Keratinocyte (primary cell): Measurements from ENCODE around the gene SLC7A4. TPM values are rescaled to one million over a fixed set of nuclear protein-coding genes. Genes with fewer than 3 reads are reported as not detected.

ENCODE experiments used
- DNase-seq: peaks from one replicate; pipeline ENCODE4 v3.0.0-alpha.2; 2011; ENCODE audit warnings: low read depth, missing footprints, low spot score
- FAIRE-seq: peaks from 2 replicates; lab custom pipeline; 2011; peaks lifted over from hg19 to GRCh38; lab: Jason Lieb, UNC
- H2AFZ ChIP-seq: 2 replicates; pipeline ENCODE4 v1.6.0; 2012; ENCODE audit warnings: low read length, control low read depth, inconsistent platforms; ENCODE audit not compliant: control insufficient read depth
- H3K27ac ChIP-seq: 2 replicates; pipeline ENCODE4 v1.5.1; 2011; ENCODE audit warnings: low read length; ENCODE audit not compliant: control insufficient read depth, insufficient read depth
- H3K27me3 ChIP-seq: 3 replicates; pipeline ENCODE4 v1.6.0; 2011; ENCODE audit warnings: low read length; ENCODE audit not compliant: control insufficient read depth, insufficient read depth; ENCODE audit errors: extremely low read depth
- H3K36me3 ChIP-seq, 2 experiments: 2 replicates in 1 of 2; 3 replicates in 1 of 2; pipeline ENCODE4 v1.5.1; 2011; ENCODE audit warnings: low read length in 2 of 2, mild to moderate bottlenecking in 1 of 2; ENCODE audit not compliant: control insufficient read depth in 2 of 2, insufficient read depth in 2 of 2; ENCODE audit errors: extremely low read depth in 1 of 2
- H3K4me1 ChIP-seq: 3 replicates; pipeline ENCODE4 v1.5.1; 2011; ENCODE audit warnings: low read length; ENCODE audit not compliant: control insufficient read depth, insufficient read depth; ENCODE audit errors: extremely low read depth
- H3K4me2 ChIP-seq: 3 replicates; pipeline ENCODE4 v1.6.0; 2011; ENCODE audit warnings: low read depth, low read length; ENCODE audit not compliant: control insufficient read depth, insufficient read depth; ENCODE audit errors: extremely low read depth
- H3K4me3 ChIP-seq, 3 experiments: fragments of 200-600 bp in 1 of 3; sonication (generic) in 1 of 3; 2 replicates in 2 of 3; 3 replicates in 1 of 3; pipeline ENCODE4 v1.5.1; 2011 to 2016; ENCODE audit warnings: low read length in 3 of 3, mild to moderate bottlenecking in 3 of 3, control low read depth in 2 of 3, inconsistent platforms in 1 of 3, low read depth in 1 of 3, mixed read lengths in 1 of 3, mixed run types in 1 of 3, moderate library complexity in 1 of 3; ENCODE audit not compliant: control insufficient read depth in 2 of 3, insufficient read depth in 2 of 3; ENCODE audit errors: extremely low read depth in 1 of 3
- H3K79me2 ChIP-seq: 2 replicates; pipeline ENCODE4 v1.6.0; 2012; ENCODE audit warnings: low read length; ENCODE audit not compliant: control insufficient read depth, insufficient read depth
- H3K9ac ChIP-seq: 3 replicates; pipeline ENCODE4 v1.6.0; 2011; ENCODE audit warnings: low read length; ENCODE audit not compliant: control insufficient read depth, insufficient read depth; ENCODE audit errors: extremely low read depth
- H3K9me1 ChIP-seq: 3 replicates; pipeline ENCODE4 v1.6.0; 2011; ENCODE audit warnings: low read length; ENCODE audit not compliant: control insufficient read depth, insufficient read depth; ENCODE audit errors: extremely low read depth
- H3K9me3 ChIP-seq: 2 replicates; pipeline ENCODE4 v1.5.1; 2012; ENCODE audit warnings: low read depth, low read length; ENCODE audit not compliant: control insufficient read depth
- H4K20me1 ChIP-seq: 3 replicates; pipeline ENCODE4 v1.6.0; 2011; ENCODE audit warnings: low read length; ENCODE audit not compliant: control insufficient read depth, insufficient read depth; ENCODE audit errors: extremely low read depth
- EZH2 ChIP-seq: IDR thresholded peaks from one replicate; pipeline ENCODE4 v1.6.1; 2012; ENCODE audit warnings: inconsistent platforms, mild to moderate bottlenecking, low read length, moderate library complexity
- dilution Hi-C: fragments of 300-500 bp; cut with MboI; formaldehyde crosslinking; loops from one replicate; pipeline ENCODE4 v1.7.0; 2020; ENCODE audit warnings: low sequenced_read_pairs; ENCODE audit not compliant: extremely low pct_ligation_motif_present
- polyA plus RNA-seq, 5 experiments: library from polyadenylated mRNA; depleted of rRNA in 3 of 5; stranded (reverse) in 3 of 5; stranded (forward) in 1 of 5; unstranded in 1 of 5; fragments of >200 nt; gene quantifications; 1 replicate in 1 of 5; 2 replicates in 3 of 5; 3 replicates in 1 of 5; pipeline versions ENCODE4 v1.2.1 to v1.2.3, GENCODE V29; 2011 to 2012; ENCODE audit warnings: missing spikeins in 2 of 5, low read depth in 1 of 5, low replicate concordance in 1 of 5
- small RNA-seq, 3 experiments: library from RNA; depleted of rRNA; stranded (forward); fragments of <200 nt; gene quantifications; one replicate each; pipeline ENCODE3, GENCODE V24; 2012; ENCODE audit warnings: low read depth in 3 of 3, low replicate concordance in 1 of 3; ENCODE audit not compliant: insufficient read length in 3 of 3
- TF ChIP-seq, protein P1 (sequence below), 3 experiments: IDR thresholded peaks in 1 of 3; conservative IDR thresholded peaks in 1 of 3; optimal IDR thresholded peaks in 1 of 3; 2 replicates in 2 of 3; 3 replicates in 1 of 3; pipeline versions ENCODE3 to v1.5.1; 2011; ENCODE audit warnings: low read length in 3 of 3, mild to moderate bottlenecking in 3 of 3, moderate library complexity in 2 of 3, control low read depth in 1 of 3, inconsistent platforms in 1 of 3; ENCODE audit not compliant: insufficient read depth in 2 of 3; ENCODE audit errors: extremely low read depth in 1 of 3

SLC7A4 gene
- polyA plus RNA-seq, 1 donor (not counting 4 experiments of a cell fraction or from before 2014, with no cell fraction given): 0.10 TPM

GRCh38 chr22:20979243-20979809, 53.0 kb downstream of the SLC7A4 start:
- H3K9me3 ChIP-seq: peaks cover 7% of the 10 kb centered on the region
- H4K20me1 ChIP-seq: no peaks in the 10 kb centered on the region
- H3K9ac ChIP-seq: peak overlapping the region; percentile 59
- peaks cover 2 to 6% of the 10 kb centered on the region in 2 experiments for H3K36me3 ChIP-seq
- FAIRE-seq (peak; percentile 61), DNase-seq (peak; percentile 94)
- H3K4me1 ChIP-seq: peaks cover 29% of the 10 kb centered on the region
- H3K27ac ChIP-seq: no peak overlapping the region
- H3K4me2 ChIP-seq: peak overlapping the region; percentile 85
- peak overlapping the region in 1 of 3 experiments; percentile 66 for H3K4me3 ChIP-seq
- no peak for TF ChIP-seq EZH2
- TF ChIP-seq, protein P1, sequence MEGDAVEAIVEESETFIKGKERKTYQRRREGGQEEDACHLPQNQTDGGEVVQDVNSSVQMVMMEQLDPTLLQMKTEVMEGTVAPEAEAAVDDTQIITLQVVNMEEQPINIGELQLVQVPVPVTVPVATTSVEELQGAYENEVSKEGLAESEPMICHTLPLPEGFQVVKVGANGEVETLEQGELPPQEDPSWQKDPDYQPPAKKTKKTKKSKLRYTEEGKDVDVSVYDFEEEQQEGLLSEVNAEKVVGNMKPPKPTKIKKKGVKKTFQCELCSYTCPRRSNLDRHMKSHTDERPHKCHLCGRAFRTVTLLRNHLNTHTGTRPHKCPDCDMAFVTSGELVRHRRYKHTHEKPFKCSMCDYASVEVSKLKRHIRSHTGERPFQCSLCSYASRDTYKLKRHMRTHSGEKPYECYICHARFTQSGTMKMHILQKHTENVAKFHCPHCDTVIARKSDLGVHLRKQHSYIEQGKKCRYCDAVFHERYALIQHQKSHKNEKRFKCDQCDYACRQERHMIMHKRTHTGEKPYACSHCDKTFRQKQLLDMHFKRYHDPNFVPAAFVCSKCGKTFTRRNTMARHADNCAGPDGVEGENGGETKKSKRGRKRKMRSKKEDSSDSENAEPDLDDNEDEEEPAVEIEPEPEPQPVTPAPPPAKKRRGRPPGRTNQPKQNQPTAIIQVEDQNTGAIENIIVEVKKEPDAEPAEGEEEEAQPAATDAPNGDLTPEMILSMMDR (optimal IDR thresholded peaks at IDR 0.05 in 1 of 3, IDR thresholded peaks at IDR 0.05 in 1 of 3, conservative IDR thresholded peaks at IDR 0.05 in 1 of 3; ENCODE audit: extremely low read depth in 1 of 3, insufficient read depth in 2 of 3, low read length in 3 of 3): no peak
- peak overlapping the region; percentile 95 for H2AFZ ChIP-seq
- H3K79me2 ChIP-seq: peaks cover 21% of the 10 kb centered on the region
- dilution Hi-C loops: no loop called here
- H3K9me1 ChIP-seq: no peaks in the 10 kb centered on the region
- H3K27me3 ChIP-seq: no peaks in the 10 kb centered on the region

Small RNA genes lying within 50 kb of the gene (small RNA-seq; reads per million reads assigned to genes)
- gene MIR649: 0 reads per million in 3 experiments

Other genes starting within 250 kb of the SLC7A4 start
- 12.2 to 15.9 TPM (median 13.6 TPM) in 3 replicates for gene PI4KA, start 173.8 kb downstream of the SLC7A4 start, polyA plus RNA-seq
- 30.2 to 36.5 TPM (median 31.6 TPM) in 3 replicates for gene SNAP29, start 173.6 kb downstream of the SLC7A4 start, polyA plus RNA-seq
- gene CRKL, start 115.2 kb downstream of the SLC7A4 start, polyA plus RNA-seq: 25.0 to 33.4 TPM (median 32.1 TPM) in 3 replicates
- gene AIFM3, start 65.3 kb downstream of the SLC7A4 start, polyA plus RNA-seq: 0.56 to 1.1 TPM (median 0.59 TPM) in 3 replicates
- gene LZTR1, start 50.3 kb downstream of the SLC7A4 start, polyA plus RNA-seq: 36.3 to 41.6 TPM (median 37.0 TPM) in 3 replicates
- gene THAP7, start 30.4 kb downstream of the SLC7A4 start, polyA plus RNA-seq: 10.4 to 14.8 TPM (median 14.2 TPM) in 3 replicates
- gene P2RX6, start 17.4 kb downstream of the SLC7A4 start, polyA plus RNA-seq: 0.65 to 1.0 TPM (median 0.87 TPM) in 3 replicates
- gene LRRC74B, start 13.4 kb upstream of the SLC7A4 start, polyA plus RNA-seq: 0.03 TPM in 1 of 3 replicates, not detected in the others